ENCODE data around the gene IGSF6. TPM values are rescaled to one million over a fixed set of nuclear protein-coding genes. Genes with fewer than 3 reads are reported as not detected.

IGSF6 gene
- total and polyA plus RNA-seq, 2 donors (not counting 1 experiment from before 2014, with no cell fraction given), result 0.33 to 1.3 TPM

- DNase-seq (peak; percentile 97), ATAC-seq (ENCODE audit: low read depth) (peak; percentile 89)
- Histone ChIP-seq H3K4me2 (replicated peaks; ENCODE audit: low read depth, low read length, poor library complexity, severe bottlenecking) (peak within 1 kb of the TSS; percentile 94), H3K27me3 (replicated peaks in 1 of 4; ENCODE audit: control extremely low read depth in 1 of 4, control insufficient read depth in 3 of 4, insufficient read depth in 4 of 4, low read length in 3 of 4) (no peaks in the 10 kb centered on the region), H3K9me3 (ENCODE audit: control extremely low read depth in 1 of 3, control insufficient read depth in 2 of 3, insufficient read depth in 1 of 3, low read length in 2 of 3) (no peaks in the 10 kb centered on the region), H3K27ac (ENCODE audit: low read length in 2 of 2) (peak within 1 kb of the TSS; percentile 83 to 91), H3K4me1 (ENCODE audit: control insufficient read depth in 2 of 2, insufficient read depth in 2 of 2, low read length in 2 of 2) (peaks cover 13 to 17% of the 10 kb centered on the region in 2 donors), H3K79me2 (ENCODE audit: control insufficient read depth, insufficient read depth, low read length) (peaks cover 39% of the 10 kb centered on the region), H3K36me3 (replicated peaks in 1 of 2; ENCODE audit: control extremely low read depth in 1 of 2, control insufficient read depth in 1 of 2, extremely low read depth in 1 of 2, insufficient read depth in 2 of 2, low read length in 1 of 2) (no peaks in the 10 kb centered on the region), H4K20me1 (ENCODE audit: control insufficient read depth, insufficient read depth, low read length, poor library complexity, severe bottlenecking) (peaks cover 10% of the 10 kb centered on the region), H3K9ac (ENCODE audit: low read length) (peak within 1 kb of the TSS; percentile 79), H3K4me3 (ENCODE audit: control extremely low read depth in 1 of 5, extremely low read depth in 1 of 5, insufficient read depth in 1 of 5, low read depth in 2 of 5, low read length in 4 of 5) (peak within 1 kb of the TSS; percentile 70 to 95 (median 82)), H2AFZ (ENCODE audit: insufficient read depth, low read depth, low read length, poor library complexity, severe bottlenecking) (peak within 1 kb of the TSS; percentile 96)
- no peaks in the 10 kb centered on the region for H3K9me3 Mint-ChIP-seq (ENCODE audit: insufficient read depth)
- peaks cover 34% of the 10 kb centered on the region for H3K4me1 Mint-ChIP-seq
- no peaks in the 10 kb centered on the region for H3K27me3 Mint-ChIP-seq
- CTCF ChIA-PET, result interaction anchor here (1.4 to 1.6 kb wide), 2 partner anchors 46 to 58 kb away, joined by 3 to 5 read pairs; no protein-coding TSS in a partner anchor
- POLR2A ChIA-PET, result no interaction called here
- H3K4me3 Mint-ChIP-seq, result peak within 1 kb of the TSS; percentile 88
- TF ChIP-seq EZH2 (IDR thresholded peaks at IDR 0.05; ENCODE audit: borderline replicate concordance, insufficient read depth, low read depth, low read length, poor library complexity, severe bottlenecking), result no peak
- TF ChIP-seq, protein P1, sequence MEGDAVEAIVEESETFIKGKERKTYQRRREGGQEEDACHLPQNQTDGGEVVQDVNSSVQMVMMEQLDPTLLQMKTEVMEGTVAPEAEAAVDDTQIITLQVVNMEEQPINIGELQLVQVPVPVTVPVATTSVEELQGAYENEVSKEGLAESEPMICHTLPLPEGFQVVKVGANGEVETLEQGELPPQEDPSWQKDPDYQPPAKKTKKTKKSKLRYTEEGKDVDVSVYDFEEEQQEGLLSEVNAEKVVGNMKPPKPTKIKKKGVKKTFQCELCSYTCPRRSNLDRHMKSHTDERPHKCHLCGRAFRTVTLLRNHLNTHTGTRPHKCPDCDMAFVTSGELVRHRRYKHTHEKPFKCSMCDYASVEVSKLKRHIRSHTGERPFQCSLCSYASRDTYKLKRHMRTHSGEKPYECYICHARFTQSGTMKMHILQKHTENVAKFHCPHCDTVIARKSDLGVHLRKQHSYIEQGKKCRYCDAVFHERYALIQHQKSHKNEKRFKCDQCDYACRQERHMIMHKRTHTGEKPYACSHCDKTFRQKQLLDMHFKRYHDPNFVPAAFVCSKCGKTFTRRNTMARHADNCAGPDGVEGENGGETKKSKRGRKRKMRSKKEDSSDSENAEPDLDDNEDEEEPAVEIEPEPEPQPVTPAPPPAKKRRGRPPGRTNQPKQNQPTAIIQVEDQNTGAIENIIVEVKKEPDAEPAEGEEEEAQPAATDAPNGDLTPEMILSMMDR (IDR thresholded peaks at IDR 0.05), result no peak
- intact Hi-C loops (cut with micrococcal nuclease), result loop anchor here (1.0 to 2.0 kb wide), 5 partner anchors 48 to 589 kb away; partner anchors contain the start of gene UQCRC2
- WGBS (ENCODE audit: insufficient coverage), result under 1% methylated on average over 91 of the region's 100 CpGs
- H3K27ac Mint-ChIP-seq, result peak within 1 kb of the TSS; percentile 94
Observed at GRCh38 chr16:21599122-21600030, 53.0 kb downstream of the IGSF6 start, which contains the start of gene METTL9. Gene METTL9, plus strand, starts transcription at chr16:21599577. Its CDS starts 157 bp downstream, at chr16:21599734.

Measured in B cell (primary cell).